CD4-positive, alpha-beta T cell treated with Interleukin-17A for 1 hour (primary cell): Measurements from ENCODE around the gene RLN3.

Source experiments
- DNase-seq: peaks from one replicate; pipeline ENCODE4 v3.0.0-alpha.2; 2020

Gene RLN3, protein sequence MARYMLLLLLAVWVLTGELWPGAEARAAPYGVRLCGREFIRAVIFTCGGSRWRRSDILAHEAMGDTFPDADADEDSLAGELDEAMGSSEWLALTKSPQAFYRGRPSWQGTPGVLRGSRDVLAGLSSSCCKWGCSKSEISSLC

DNA sequence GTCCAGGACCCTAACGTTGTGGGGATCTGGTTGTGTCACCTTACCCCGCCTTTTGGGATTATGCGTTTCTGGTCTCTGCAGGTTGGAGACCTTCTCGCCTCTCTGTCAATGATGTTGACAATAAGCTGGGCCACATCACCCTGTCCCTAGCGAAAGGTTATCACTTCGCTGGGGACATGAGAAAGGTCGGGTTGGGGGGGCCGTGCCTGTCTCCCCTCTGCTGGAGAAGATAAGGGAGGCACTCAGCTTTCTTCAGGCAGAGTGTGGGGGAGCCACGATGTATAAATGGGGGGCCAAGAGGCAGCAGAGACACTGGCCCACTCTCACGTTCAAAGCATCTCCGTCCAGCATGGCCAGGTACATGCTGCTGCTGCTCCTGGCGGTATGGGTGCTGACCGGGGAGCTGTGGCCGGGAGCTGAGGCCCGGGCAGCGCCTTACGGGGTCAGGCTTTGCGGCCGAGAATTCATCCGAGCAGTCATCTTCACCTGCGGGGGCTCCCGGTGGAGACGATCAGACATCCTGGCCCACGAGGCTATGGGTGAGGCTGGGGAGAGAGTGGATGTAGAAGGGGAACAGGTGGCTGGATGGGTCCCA, at the start of gene RLN3:
RLN3 (plus strand) TSS at position 293 of the 595 bp plus-strand sequence; CDS start at position 350, 57 bp downstream.
- DNase-seq: no peak

DNA sequence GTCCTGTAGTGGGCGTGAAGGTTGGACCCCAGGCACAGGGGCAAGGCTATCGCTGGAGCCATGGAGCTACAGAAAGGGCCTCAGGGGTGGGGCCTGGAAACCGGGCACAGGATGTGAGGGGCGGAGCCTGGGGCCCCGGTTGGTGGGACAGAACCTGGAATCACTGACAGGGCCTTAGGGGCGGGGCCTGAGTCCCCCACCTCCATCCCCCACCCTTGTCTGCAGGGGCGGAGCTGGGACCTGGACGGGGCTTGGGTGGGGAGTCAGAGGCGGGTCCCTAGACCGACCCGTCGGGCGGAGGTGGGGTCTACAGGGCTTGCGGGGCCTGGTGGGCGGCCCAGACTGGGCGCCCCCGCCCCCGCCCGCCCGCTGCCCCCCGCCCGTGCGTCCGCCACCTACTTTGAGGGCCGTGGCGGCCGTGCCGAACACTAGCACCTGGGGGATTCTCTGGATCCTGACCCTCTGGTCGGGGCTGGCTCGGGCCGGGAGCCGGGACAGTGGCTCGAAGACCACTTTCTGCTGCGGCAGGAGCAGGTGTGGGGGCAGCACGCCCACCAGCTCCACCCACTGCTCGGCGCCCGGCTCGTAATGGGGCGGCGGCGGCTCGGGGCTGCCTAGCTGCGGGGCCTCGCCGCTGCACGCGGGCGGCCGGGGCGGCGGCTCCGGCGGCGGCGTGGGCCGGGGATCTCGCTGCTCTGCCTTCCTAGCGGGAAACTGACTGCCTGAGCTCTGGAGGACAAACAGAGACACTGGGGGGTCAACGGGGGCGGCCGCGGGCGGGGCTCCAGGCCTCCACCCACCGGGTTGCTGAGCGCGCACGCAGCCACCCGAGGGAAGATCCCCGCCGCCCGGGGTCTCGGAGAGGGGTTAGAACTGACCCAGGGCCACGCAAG, 49.4 kb upstream of the RLN3 start:
- peak; percentile 50 for DNase-seq

DNA sequence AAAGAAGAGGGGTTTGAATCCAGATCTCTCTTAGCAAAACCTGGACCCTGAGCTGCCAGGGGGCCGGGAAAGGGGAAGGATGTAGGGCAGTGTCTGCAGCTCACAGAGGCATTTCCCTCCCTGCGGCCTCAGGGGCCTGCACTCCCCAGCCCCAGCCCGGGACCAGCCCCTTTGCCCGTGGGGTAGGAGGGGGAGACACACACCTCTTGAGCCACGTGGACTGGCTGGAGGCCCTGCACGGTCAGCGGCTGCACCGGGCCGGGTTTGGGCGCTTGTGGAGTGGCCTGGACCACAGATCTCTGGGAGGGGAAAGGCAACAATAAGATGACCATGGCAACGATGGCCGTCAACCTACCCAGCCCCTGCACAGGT, 48.7 kb upstream of the RLN3 start:
- no peak for DNase-seq

DNA sequence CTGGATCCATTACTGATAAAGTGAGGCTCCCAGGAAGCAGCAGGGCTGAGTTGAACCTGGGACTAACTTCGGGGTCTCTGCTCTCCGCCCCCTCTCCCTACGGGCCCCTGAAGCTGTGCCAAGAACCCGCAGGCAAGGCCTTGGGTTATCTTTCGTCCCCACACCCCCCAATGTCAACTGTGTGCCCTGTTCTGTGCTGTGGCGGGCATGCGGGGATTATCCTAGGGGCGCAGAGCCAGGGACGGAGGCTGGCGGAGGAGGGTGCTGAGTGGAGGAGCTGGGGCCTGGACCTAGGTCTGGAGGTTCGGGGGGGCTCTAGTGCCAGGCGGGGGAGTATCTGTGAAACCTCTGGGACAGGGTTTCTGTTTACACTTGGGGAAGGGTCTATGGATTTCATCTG, 48.3 kb upstream of the RLN3 start:
- no peak for DNase-seq

DNA sequence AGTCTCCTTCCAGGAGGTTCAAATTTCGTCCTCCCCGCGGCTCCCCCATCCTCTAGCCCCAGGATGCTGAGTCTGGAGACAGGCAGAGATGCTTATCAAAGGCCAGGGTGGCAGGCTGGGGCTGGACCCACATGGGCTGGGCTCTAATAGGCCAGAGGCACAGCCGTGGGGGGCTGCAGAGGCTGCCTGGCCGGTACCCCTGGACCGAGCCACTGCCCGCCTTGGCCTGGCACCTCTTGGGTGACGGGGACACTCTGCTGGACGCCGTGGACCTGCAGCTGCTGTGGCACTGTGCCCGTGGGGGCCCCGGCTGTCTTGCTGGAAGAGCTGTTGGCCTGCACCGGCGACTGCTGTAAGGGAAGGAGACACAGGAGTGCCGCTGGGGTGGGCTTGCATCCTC, 47.6 kb upstream of the RLN3 start:
- no peak for DNase-seq

DNA sequence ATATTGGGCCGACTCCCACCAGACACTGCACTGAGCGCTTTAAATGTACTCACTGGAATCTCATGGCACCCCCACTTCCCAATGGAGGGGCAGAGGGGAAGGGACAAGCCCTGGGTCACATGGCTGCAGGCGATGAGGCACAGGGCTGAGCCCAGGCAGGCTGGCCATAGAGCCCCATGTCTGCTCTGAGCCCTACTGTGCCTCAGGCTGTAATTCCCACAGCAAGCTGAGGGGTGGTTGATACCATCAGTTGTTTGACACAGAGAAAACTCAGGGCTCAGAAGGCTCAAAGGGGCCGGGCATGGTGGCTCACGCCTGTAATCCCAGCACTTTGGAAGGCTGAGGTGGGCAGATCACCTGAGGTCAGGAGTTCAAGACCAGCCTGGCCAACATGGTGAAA, 46.9 kb upstream of the RLN3 start:
- DNase-seq: no peak

DNA sequence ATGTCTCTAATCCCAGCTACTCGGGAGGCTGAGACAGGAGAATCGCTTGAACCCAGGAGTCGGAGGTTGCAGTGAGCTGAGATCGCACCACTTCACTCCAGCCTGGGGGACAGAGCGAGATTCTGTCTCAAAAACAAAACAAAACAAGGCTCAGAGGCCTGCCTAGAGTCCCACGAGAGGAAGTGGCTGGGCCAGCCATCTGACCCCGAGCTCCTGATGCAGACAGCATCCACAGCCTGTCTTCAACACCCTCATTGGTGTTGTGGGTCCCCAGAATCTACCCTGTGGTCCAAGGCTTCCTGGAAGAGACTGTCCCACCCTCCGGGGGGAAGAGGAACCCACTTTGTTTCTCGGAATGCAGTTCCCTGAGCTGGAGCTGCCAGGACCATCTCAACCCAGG, 46.5 kb upstream of the RLN3 start:
- DNase-seq: no peak

DNA sequence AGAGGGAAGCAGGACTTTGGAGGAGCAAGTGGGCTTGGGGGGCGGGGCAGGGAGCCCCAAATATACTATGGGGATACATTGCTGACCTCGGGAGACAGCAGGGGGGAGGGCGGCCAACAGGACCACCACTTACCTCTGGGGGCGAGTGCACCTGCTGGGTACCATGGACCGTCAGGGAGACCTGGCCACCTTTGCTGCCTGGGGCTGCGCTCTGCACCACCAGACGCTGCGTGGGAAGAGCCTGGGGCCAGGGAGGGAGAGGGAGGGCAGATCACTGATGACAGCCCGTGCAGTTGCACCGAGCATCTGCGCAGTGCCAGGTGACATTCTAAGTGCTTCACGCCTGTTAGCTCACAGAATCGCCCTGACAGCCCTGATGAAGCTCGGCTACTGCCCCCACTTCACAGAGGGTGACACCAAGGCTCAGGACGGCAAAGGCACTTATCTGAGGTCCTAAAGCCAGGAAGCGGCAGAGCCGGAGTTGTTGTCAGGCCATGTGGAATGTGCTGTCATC, 45.9 kb upstream of the RLN3 start:
- no peak for DNase-seq

DNA sequence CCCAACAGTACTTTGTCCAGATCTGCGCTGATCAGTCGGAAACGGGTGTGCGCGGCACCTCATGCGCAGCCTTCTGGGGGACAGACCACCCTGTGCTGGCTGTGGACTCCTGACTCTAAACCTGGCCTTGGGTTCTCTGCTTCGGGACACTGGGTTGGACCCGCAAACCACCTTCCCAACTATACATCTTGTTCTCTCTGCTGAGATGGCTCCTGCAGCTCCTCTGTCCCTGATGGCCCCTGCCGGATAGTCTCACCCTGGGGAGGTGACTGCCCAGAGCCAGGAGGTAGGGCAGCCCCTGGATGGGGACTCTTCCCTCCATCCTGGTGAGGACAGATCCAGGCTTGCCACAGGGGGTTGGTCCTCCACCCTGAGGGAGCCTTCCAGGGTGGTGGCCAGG, 45.2 kb upstream of the RLN3 start:
- DNase-seq: no peak

DNA sequence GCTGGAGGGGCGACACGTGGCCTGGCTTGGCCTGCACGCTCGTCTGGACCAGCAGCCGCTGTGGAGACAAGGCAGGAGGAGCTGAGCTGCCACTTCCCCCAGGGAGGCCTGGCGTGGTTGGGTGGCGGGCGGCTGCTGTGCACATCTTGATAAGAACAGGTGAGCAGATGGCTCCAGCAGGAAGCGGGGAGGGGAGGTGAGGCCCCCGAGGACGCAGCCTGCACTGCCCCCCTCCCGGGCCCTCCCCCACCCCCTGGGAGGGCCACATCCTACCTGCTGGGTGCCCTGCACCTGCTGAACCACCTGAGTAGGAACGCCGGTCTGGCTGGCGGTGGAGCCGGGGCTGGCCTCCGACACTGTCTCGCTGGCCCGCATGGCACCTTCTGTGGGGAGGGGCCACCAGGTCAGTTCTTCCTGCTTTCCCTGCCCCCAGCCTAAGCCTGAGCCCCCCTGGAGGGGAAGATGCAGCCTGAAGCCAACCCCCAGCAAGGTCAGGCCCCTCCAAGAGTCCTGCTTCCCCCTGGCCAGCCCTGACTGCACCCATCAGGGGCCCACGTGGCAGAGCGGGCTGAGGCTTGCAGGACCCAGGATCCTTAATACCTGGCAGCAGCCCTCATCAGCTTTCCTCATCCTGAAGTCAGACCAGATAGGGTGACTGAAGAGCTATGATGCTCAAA, 44.6 kb upstream of the RLN3 start:
- peak; percentile 58 for DNase-seq

DNA sequence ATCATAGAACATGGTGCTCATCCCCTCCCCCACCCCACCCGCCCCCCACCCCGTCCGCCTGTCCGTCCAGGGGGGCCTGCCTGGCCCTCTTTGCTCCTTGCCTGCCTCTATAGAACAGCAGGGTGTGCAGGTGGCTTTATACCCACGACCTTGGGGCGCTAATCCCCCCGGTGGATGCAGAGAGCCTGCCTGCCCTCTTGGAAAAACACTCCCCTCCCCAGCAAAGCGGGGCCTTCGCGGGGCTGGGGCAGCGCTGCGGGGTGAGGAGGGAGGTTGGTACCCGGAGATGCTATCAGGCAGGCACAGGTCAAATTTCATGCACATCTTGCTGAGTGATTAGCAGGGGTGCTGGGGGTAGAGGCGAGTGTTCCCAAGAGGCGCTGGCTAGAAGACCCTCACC, 43.8 kb upstream of the RLN3 start:
- no peak for DNase-seq

DNA sequence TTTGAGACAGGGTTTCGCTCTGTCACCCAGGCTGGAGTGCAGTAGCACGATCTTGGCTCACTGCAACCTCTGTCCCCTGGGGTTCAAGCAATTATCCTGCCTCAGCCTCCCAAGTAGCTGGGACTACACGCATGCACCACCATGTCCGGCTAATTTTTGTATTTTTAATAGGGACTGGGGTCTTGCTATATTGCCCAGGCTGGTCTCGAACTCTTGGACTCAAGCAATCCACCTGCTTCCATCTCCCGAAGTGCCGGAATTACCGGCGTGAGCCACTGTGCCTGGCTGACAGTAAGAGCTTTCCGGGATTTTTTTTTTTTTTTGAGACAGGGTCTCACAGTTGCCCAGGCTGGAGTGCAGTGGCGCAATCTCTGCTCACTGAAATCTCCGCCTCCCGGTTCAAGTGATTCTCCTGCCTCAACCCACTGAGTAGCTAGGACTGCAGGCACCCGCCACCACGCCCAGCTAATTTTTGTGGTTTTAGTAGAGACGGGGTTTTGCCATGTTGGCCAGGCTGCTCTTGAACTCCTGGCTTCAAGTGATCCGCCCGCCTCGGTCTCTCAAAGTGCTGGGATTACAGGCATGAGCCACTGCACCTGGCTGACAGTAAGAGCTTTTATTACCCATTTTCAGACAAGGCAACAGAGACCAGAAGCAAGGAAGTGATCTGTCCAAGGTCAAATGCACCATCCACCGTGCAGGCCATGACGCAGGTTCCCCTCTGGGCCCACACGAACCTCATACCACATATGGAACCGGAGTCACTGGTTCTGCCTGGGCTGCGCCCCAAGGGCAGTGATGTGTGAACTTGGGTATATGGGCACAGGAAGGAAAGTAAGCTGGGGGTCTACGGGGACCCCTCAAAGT, 42.8 kb upstream of the RLN3 start:
- peak; percentile 49 for DNase-seq

DNA sequence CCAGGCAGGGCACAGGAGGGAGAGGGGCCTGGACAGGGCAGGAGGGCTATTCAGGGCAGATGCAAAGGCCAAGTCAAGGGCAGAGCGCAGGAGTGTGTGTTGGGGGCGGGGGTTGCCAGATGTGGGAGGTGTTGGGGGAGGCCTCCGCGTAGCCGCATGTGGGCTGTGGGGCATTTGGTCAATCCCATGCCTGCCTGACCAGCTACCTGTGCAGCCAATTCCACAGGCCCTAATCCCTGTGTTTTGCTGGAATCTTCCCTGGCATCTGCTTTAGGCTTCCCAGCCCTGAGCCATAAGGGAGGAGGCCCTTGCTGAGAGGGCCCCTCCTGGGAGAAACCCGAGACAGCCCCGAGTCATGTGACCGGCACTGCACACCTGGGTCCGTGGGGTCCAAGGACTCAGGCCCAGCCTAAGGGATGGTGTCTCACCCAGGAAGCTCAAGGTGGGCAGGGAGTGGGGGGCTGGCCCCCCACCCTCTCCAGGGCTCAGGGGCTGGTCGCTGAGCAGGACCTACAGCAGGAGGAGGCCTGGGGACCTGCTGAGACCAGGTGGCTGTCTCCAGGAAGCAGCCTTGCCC, 42.1 kb upstream of the RLN3 start:
- no peak for DNase-seq

DNA sequence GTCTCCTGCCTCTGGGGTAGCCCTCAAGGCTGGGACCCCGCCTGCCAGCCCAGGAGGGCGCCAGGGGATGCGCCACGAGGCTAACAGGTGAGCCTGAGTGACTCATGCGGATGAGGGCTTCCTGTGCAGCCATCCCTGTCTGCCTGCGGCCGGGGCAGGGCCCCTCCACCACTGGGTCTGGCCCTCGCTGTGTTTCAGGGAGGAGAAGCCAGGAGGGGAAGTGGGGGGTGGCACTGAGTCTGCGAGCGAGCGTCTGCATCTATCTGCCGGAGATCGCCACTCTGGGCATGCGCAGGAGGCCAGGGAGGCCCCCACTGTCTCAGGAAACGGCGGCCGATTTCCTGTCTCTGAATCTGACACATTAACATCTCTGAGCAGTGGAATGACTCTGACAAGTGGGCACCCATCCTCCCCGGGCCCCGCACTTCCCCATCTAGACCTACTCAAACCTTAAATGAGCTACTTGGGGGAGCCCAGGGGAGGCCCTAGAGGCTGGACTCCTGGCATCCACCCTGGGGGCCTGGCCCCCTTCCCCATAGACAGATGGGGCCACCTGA, 41.5 kb upstream of the RLN3 start:
- peak; percentile 99 for DNase-seq

DNA sequence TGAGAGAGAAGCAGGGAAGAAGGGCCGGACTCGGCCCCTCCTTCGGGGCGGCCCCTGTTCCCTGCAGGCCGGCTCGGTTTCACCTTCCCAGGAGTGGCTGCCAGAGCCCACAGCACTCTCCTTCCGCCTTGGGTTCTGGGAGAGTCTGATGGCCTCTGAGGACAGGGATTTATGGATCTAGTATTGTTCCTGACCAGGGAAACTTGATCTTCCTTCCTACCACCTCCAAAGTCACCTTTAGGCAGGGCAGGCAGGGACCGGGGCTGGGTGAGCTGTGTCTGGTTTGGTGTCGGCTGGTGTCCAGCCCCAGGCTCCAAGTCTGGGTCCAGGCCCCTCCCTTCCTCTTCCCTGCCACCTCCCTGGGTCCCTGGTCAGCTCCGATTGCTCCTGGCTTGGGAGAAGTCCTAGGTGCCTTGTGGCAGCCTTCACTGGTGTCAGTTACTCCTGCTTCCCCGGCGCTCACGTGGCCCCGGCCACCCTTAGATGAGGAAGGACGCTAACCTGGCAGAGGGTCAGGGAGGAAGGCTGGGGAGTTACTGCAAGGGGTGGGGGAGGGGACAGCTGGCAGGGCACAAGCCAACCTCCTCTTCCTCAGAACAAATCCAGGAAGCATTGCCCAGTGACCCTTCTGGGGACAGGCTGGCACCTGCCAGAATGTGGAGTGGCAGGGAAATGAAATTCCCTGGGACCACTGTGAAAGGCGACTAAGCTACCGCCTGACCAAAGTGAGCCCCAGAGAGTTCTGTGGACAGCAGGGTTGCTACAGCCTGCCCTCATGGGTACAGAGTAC, 40.7 kb upstream of the RLN3 start:
- peak; percentile 13 for DNase-seq

DNA sequence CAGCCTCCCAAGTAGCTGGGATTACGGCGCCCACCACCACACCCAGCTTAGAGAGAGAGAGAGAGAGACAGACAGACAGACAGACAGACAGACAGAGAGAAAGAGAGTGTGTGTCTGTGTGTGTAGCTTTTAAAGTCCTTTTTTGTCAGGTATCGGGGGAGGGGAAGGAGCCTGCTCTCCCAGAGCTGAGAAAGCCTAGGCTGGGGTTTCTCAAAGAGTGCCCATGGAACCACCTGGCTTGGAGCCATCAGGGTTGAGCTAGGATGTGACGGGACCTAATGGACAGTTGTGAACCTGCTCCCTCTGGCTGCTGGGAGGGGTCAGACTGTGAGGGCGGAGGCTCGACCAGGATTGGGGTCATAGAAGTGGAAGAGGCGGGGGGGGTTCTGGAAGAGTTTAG, 38.5 kb upstream of the RLN3 start:
- no peak for DNase-seq

DNA sequence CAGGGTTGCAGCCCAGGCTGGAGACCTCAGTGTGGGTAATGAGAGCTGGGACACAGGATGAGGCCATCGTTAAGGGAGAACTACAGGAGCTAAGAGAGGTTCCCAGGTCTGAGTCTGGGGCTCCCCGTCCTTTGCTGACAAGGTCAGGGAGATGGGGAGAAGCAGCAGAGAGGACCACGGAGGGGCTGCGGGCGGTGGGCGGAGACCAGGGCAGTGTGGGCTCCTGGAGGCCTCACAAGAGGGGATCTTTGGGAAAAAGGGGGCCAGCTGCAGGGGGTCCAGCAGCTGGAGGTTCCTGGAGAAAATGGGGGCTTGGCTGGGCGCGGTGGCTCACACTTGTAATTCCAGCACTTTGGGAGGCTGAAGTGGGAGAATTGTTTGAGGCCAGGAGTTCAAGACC, 37.9 kb upstream of the RLN3 start:
- DNase-seq: no peak

DNA sequence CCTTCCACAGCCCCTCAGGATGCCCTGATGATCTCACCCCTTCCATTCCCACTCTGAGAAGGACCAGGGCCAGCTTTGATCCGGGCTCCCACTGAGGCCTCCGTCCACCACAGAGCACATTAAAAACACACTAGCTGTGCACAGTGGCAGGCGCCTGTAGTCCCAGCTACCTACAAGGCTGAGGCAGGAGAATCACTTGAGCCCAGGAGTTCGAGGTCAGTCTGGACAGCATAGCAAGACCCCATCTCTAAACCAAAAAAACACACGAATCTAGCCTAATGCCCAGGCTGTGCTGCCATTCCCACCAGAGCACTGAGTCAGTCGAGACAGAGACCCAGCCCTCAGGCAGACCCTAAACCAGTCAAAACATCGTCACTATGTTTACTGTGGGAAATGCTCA, 35.9 kb upstream of the RLN3 start:
- DNase-seq: no peak

DNA sequence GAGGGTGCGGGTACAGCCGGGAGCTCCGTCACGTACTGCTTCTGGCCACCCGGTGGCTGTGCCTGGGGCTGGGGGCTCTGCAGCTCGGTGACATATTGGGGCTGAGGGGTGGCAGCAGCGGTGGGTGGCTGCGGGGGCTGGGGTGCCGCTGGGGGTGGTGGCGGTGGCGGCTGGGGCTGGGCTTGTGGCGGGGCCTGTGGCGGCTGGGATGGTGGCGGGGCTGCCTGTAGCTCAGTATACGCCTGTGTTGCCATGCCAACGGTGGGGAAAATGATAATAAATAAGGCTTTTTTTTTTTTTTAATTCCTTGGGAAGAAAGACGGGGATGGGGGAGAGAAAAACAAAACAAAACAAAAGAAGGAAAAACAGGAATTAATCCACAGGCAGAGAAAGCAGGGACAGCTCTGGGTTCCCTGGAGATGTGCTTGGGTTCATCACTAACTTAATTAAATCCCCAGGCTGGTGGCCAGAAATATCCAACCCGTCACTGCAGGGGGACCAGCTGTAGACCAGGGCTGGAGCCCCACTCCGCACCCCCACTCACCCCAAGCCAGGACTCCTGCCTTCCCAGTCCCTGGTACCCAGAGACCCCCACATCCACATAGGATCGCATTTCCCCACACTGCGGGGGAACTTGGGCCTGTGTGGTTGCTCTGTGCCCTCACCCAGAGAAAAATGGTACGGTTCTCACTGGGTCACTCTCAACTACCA, 34.2 kb upstream of the RLN3 start:
- DNase-seq: peak; percentile 23

DNA sequence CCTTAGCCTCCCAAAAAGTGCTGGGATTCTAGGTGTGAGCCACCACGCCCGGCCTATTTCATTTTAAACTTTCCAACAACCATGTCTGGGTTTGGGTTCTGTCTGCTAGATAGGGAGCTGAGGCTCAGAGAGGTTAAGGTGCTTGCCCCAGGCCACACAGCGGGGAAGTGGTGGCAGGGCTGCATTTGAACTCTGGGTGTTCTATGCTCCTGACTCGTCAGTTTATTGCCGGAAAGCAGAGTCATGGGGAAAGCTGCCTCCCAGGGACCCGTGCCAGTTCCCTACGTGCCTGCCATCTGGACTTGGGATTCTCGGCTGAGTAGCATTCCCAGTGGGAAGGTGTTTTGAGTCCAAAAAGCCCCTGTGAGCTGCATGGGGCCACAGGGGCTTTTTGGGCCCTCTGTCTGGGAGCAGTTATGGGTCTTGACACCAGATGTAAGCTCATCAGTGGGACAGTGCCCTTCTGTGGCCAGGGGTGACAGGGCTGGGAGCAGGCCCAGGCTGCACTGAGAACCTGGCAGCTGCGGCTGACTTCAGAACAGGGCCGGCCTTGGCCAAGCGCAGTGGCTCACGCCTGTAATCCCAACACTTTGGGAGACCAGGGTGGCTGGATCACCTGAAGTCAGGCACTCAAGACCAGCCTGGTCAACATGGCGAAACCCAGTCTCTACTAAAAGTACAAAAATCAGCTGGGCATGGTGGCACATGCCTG, 32.8 kb upstream of the RLN3 start:
- DNase-seq: no peak
